DMS153 (cell line): ENCODE measurements around the gene ULK1.
"Not testable (repeated sequence)": the region's sequence is repeated elsewhere in the genome, so short reads cannot be mapped to it uniquely, and the experiment has no call there.

Experiments
- DNase-seq: peaks from one replicate; lab custom pipeline; 2025; lab: John Stamatoyannopoulos, UW

Gene ULK1

GRCh38 chr12:131943389-131943788 lies 49.0 kb downstream of the ULK1 start:
- DNase-seq = no peak

- no peak for DNase-seq
These were observed 49.5 kb downstream of the ULK1 start for GRCh38 chr12:131943876-131944275.

- no peak for DNase-seq
These were observed 50.3 kb downstream of the ULK1 start for GRCh38 chr12:131944601-131945251.

- no peak for DNase-seq
These were observed 52.3 kb downstream of the ULK1 start for GRCh38 chr12:131946757-131947156.

- no peak for DNase-seq
These were observed 53.1 kb downstream of the ULK1 start for GRCh38 chr12:131947482-131948027.

- DNase-seq = no peak
These were observed 53.8 kb downstream of the ULK1 start for GRCh38 chr12:131948166-131948712.

- not testable (repeated sequence) for DNase-seq
These were observed 54.5 kb downstream of the ULK1 start for GRCh38 chr12:131948713-131949430.

- peak; percentile 80 for DNase-seq
These were observed 55.2 kb downstream of the ULK1 start, which contains the start of gene EP400 for GRCh38 chr12:131949431-131950181. Gene EP400, plus strand, starts transcription at chr12:131949942. Its CDS starts 10,678 bp downstream, at chr12:131960620.

- DNase-seq = no peak
These were observed 55.9 kb downstream of the ULK1 start for GRCh38 chr12:131950182-131950913.

- not testable (repeated sequence) for DNase-seq
These were observed 59.4 kb downstream of the ULK1 start for GRCh38 chr12:131953810-131954209.

GRCh38 chr12:131954460-131954859 lies 60.0 kb downstream of the ULK1 start:
- not testable (repeated sequence) for DNase-seq

- no peak for DNase-seq
These were observed 64.7 kb downstream of the ULK1 start for GRCh38 chr12:131959116-131959515.

GRCh38 chr12:131959641-131960589 lies 65.5 kb downstream of the ULK1 start:
- no peak for DNase-seq

- DNase-seq = not testable (repeated sequence)
These were observed 66.3 kb downstream of the ULK1 start for GRCh38 chr12:131960590-131961325.

GRCh38 chr12:131961328-131961727 lies 66.9 kb downstream of the ULK1 start:
- not testable (repeated sequence) for DNase-seq

GRCh38 chr12:131962069-131962468 lies 67.6 kb downstream of the ULK1 start:
- no peak for DNase-seq

- no peak for DNase-seq
These were observed 69.0 kb downstream of the ULK1 start for GRCh38 chr12:131963381-131963780.

GRCh38 chr12:131965073-131965472 lies 70.7 kb downstream of the ULK1 start:
- DNase-seq = no peak

GRCh38 chr12:131971226-131971625 lies 76.8 kb downstream of the ULK1 start:
- DNase-seq = no peak
